Suprapubic skin (tissue), 4 donors: ENCODE results near the gene COL4A1. TPM values are rescaled to one million over a fixed set of nuclear protein-coding genes. Genes with fewer than 3 reads are reported as not detected.

Experiments used
- DNase-seq, 2 donors: peaks; one replicate each; pipeline ENCODE4 v3.0.0-alpha.2; 2019; ENCODE audit warnings: low spot score in 2 of 2
- H3K27ac ChIP-seq: fragments of 200-600 bp; sonication (generic); one replicate; pipeline ENCODE4 v1.5.1; 2019
- H3K27me3 ChIP-seq: fragments of 200-600 bp; sonication (generic); one replicate; pipeline ENCODE4 v1.5.1; 2019
- H3K36me3 ChIP-seq: fragments of 200-600 bp; sonication (generic); one replicate; pipeline ENCODE4 v1.5.1; 2019
- H3K4me1 ChIP-seq: fragments of 200-600 bp; sonication (generic); one replicate; pipeline ENCODE4 v1.5.1; 2019
- H3K4me3 ChIP-seq: fragments of 200-600 bp; sonication (generic); one replicate; pipeline ENCODE4 v1.5.1; 2019; ENCODE audit warnings: mild to moderate bottlenecking
- H3K9me3 ChIP-seq: fragments of 200-600 bp; sonication (generic); one replicate; pipeline ENCODE4 v1.5.1; 2019
- CTCF ChIP-seq, 2 donors: fragments of 200-600 bp in 1 of 2; fragments of 450-650 bp in 1 of 2; sonication (generic) in 1 of 2; IDR thresholded peaks; one replicate each; pipeline ENCODE4 v1.5.1; 2016 to 2019; ENCODE audit warnings: antibody characterized with exemption in 2 of 2, mild to moderate bottlenecking in 1 of 2, moderate library complexity in 1 of 2
- EP300 ChIP-seq: sonication (generic); formaldehyde crosslinking; IDR thresholded peaks from one replicate; pipeline ENCODE4 v1.6.1; 2017; ENCODE audit warnings: antibody characterized with exemption
- POLR2A ChIP-seq, 2 donors: fragments of 450-650 bp; IDR thresholded peaks; one replicate each; pipeline ENCODE4 v1.6.1; 2017; ENCODE audit warnings: antibody characterized with exemption in 2 of 2, mild to moderate bottlenecking in 2 of 2, moderate library complexity in 2 of 2
- POLR2AphosphoS5 ChIP-seq, 3 donors: sonication (generic); formaldehyde crosslinking; IDR thresholded peaks; one replicate each; pipeline ENCODE4 v1.6.1; 2017; ENCODE audit warnings: antibody characterized with exemption in 3 of 3
- WGBS: methylation state at CpG from one replicate; pipeline ENCODE4 v1.1.5; 2018; 5-methylcytosine and 5-hydroxymethylcytosine counted together
- total RNA-seq, 4 donors: library from RNA; depleted of rRNA; stranded (reverse); fragments of >200 nt; gene quantifications; one replicate each; pipeline ENCODE4 v1.1.0, GENCODE V29; 2016

The COL4A1 gene
- total RNA-seq, 4 donors from 2014 or later, result 36.7 to 60.8 (median 43.6) TPM

- DNase-seq, result no peak
- 71% methylated on average over 10 of the region's 10 CpGs for WGBS
- Histone ChIP-seq H3K9me3 (no peaks in the 10 kb centered on the region), H3K27me3 (peaks cover 26% of the 10 kb centered on the region), H3K27ac (no peak overlapping the region), H3K4me3 (no peak overlapping the region), H3K36me3 (no peaks in the 10 kb centered on the region), H3K4me1 (peaks cover 3% of the 10 kb centered on the region)
- TF ChIP-seq POLR2A (IDR thresholded peaks at IDR 0.05), result no peak
- TF ChIP-seq POLR2AphosphoS5 (IDR thresholded peaks at IDR 0.05), result no peak
- no peak for TF ChIP-seq CTCF (IDR thresholded peaks at IDR 0.05)
- no peak for TF ChIP-seq EP300
Observed at GRCh38 chr13:110299283-110299840, 7.6 kb downstream of the COL4A1 start.

GRCh38 chr13:110298505-110299282 lies 8.3 kb downstream of the COL4A1 start:
- peak overlapping the region; percentile 7 for H3K4me3 ChIP-seq
- TF ChIP-seq EP300, result no peak
- TF ChIP-seq POLR2AphosphoS5 (IDR thresholded peaks at IDR 0.05), result no peak
- TF ChIP-seq CTCF (IDR thresholded peaks at IDR 0.05), result no peak
- TF ChIP-seq POLR2A (IDR thresholded peaks at IDR 0.05), result no peak
- no peak overlapping the region for H3K27ac ChIP-seq
- H3K4me1 ChIP-seq, result peaks cover 8% of the 10 kb centered on the region
- H3K36me3 ChIP-seq, result no peaks in the 10 kb centered on the region
- no peak for DNase-seq
- H3K27me3 ChIP-seq, result peaks cover 26% of the 10 kb centered on the region
- H3K9me3 ChIP-seq, result no peaks in the 10 kb centered on the region
- WGBS, result 62% methylated on average over 30 of the region's 33 CpGs

GRCh38 chr13:110297766-110298504 lies 9.0 kb downstream of the COL4A1 start:
- no peak for DNase-seq
- Histone ChIP-seq H3K27ac (no peak overlapping the region), H3K4me3 (no peak overlapping the region), H3K4me1 (peaks cover 8% of the 10 kb centered on the region), H3K27me3 (peaks cover 18% of the 10 kb centered on the region), H3K9me3 (no peaks in the 10 kb centered on the region), H3K36me3 (no peaks in the 10 kb centered on the region)
- WGBS, result 80% methylated on average over 12 of the region's 12 CpGs
- TF ChIP-seq POLR2AphosphoS5 (IDR thresholded peaks at IDR 0.05) (no peak), POLR2A (IDR thresholded peaks at IDR 0.05) (no peak), CTCF (IDR thresholded peaks at IDR 0.05) (no peak), EP300 (no peak)

GRCh38 chr13:110297011-110297410 lies 9.9 kb downstream of the COL4A1 start:
- Histone ChIP-seq H3K9me3 (no peaks in the 10 kb centered on the region), H3K4me3 (no peak overlapping the region), H3K27me3 (peaks cover 12% of the 10 kb centered on the region), H3K27ac (no peak overlapping the region), H3K4me1 (peaks cover 8% of the 10 kb centered on the region), H3K36me3 (no peaks in the 10 kb centered on the region)
- no peak for DNase-seq
- 79% methylated on average over 6 of the region's 6 CpGs for WGBS
- TF ChIP-seq POLR2A (IDR thresholded peaks at IDR 0.05) (no peak), CTCF (IDR thresholded peaks at IDR 0.05) (no peak), EP300 (no peak), POLR2AphosphoS5 (IDR thresholded peaks at IDR 0.05) (no peak)

GRCh38 chr13:110294622-110295021 lies 12.3 kb downstream of the COL4A1 start:
- Histone ChIP-seq H3K4me1 (peaks cover 8% of the 10 kb centered on the region), H3K27ac (no peak overlapping the region)

More at GRCh38 chr13:110294622-110295021, 12.3 kb downstream of the COL4A1 start:
- no peak overlapping the region for H3K4me3 ChIP-seq
- no peaks in the 10 kb centered on the region for H3K9me3 ChIP-seq
- no peak for DNase-seq
- no peaks in the 10 kb centered on the region for H3K36me3 ChIP-seq
- peaks cover 8% of the 10 kb centered on the region for H3K27me3 ChIP-seq
- TF ChIP-seq EP300 (no peak), POLR2AphosphoS5 (IDR thresholded peaks at IDR 0.05) (no peak), CTCF (IDR thresholded peaks at IDR 0.05) (no peak), POLR2A (IDR thresholded peaks at IDR 0.05) (no peak)
